Esophagus squamous epithelium (tissue), 4 donors: ENCODE data around the gene SIPA1.

Source experiments
- POLR2A ChIP-seq, 4 donors: fragments of 450-650 bp; IDR thresholded peaks; one replicate each; pipeline ENCODE4 v1.6.1; 2017; ENCODE audit warnings: antibody characterized with exemption in 4 of 4, mild to moderate bottlenecking in 4 of 4, moderate library complexity in 3 of 4
- TF ChIP-seq, protein P1 (sequence below), 6 experiments: fragments of 450-650 bp in 4 of 6; fragments of 200-600 bp in 2 of 6; sonication (generic) in 2 of 6; IDR thresholded peaks; one replicate each; pipeline ENCODE4 v1.5.1; 2016 to 2019; ENCODE audit warnings: antibody characterized with exemption in 6 of 6, mild to moderate bottlenecking in 4 of 6, moderate library complexity in 4 of 6

- TF ChIP-seq, protein P1, sequence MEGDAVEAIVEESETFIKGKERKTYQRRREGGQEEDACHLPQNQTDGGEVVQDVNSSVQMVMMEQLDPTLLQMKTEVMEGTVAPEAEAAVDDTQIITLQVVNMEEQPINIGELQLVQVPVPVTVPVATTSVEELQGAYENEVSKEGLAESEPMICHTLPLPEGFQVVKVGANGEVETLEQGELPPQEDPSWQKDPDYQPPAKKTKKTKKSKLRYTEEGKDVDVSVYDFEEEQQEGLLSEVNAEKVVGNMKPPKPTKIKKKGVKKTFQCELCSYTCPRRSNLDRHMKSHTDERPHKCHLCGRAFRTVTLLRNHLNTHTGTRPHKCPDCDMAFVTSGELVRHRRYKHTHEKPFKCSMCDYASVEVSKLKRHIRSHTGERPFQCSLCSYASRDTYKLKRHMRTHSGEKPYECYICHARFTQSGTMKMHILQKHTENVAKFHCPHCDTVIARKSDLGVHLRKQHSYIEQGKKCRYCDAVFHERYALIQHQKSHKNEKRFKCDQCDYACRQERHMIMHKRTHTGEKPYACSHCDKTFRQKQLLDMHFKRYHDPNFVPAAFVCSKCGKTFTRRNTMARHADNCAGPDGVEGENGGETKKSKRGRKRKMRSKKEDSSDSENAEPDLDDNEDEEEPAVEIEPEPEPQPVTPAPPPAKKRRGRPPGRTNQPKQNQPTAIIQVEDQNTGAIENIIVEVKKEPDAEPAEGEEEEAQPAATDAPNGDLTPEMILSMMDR (IDR thresholded peaks at IDR 0.05): no peak
- TF ChIP-seq POLR2A (IDR thresholded peaks at IDR 0.05): no peak
These were observed 54.5 kb downstream of the SIPA1 start for GRCh38 chr11:65692367-65692766.
